Activated CD4-positive, alpha-beta T cell treated with anti-CD3 and anti-CD28 coated beads, Interleukin-2, Interleukin-4, amounts not matched to agents 100 ng/mL and 50 ng/mL, durations not matched to agents 16 hours and 8 hours (primary cell): ENCODE data around the gene PDGFB.
"Not testable (repeated sequence)": the region's sequence is repeated elsewhere in the genome, so short reads cannot be mapped to it uniquely, and the experiment has no call there.

ENCODE experiments used
- DNase-seq: peaks from one replicate; pipeline ENCODE4 v3.0.0-alpha.2; 2020; ENCODE audit warnings: low spot score

The PDGFB gene

GRCh38 chr22:39226353-39226752 lies 18.4 kb downstream of the PDGFB start:
- no peak for DNase-seq

- no peak for DNase-seq
These were observed 19.2 kb downstream of the PDGFB start for GRCh38 chr22:39225591-39225990.

GRCh38 chr22:39224550-39224949 lies 20.2 kb downstream of the PDGFB start:
- no peak for DNase-seq

- no peak for DNase-seq
These were observed 21.6 kb downstream of the PDGFB start for GRCh38 chr22:39223091-39223710.

GRCh38 chr22:39221999-39222686 lies 22.6 kb downstream of the PDGFB start:
- DNase-seq = no peak

- no peak for DNase-seq
These were observed 23.6 kb downstream of the PDGFB start for GRCh38 chr22:39220890-39221850.

- DNase-seq = no peak
These were observed 24.3 kb downstream of the PDGFB start for GRCh38 chr22:39220450-39220849.

- DNase-seq = no peak
These were observed 25.4 kb downstream of the PDGFB start for GRCh38 chr22:39219071-39220039.

GRCh38 chr22:39218432-39218831 lies 26.4 kb downstream of the PDGFB start:
- DNase-seq = not testable (repeated sequence)

GRCh38 chr22:39216143-39216490 lies 28.7 kb downstream of the PDGFB start:
- no peak for DNase-seq

GRCh38 chr22:39215426-39216142 lies 29.2 kb downstream of the PDGFB start:
- DNase-seq = no peak

GRCh38 chr22:39215070-39215396 lies 29.7 kb downstream of the PDGFB start:
- no peak for DNase-seq

- no peak for DNase-seq
These were observed 30.3 kb downstream of the PDGFB start for GRCh38 chr22:39214383-39215069.

GRCh38 chr22:39214006-39214382 lies 30.8 kb downstream of the PDGFB start:
- DNase-seq = no peak

- no peak for DNase-seq
These were observed 31.9 kb downstream of the PDGFB start for GRCh38 chr22:39212721-39213376.

GRCh38 chr22:39209756-39210155 lies 35.0 kb downstream of the PDGFB start:
- no peak for DNase-seq

- DNase-seq = no peak
These were observed 36.6 kb downstream of the PDGFB start for GRCh38 chr22:39208013-39208680.

GRCh38 chr22:39207141-39208012 lies 37.4 kb downstream of the PDGFB start:
- no peak for DNase-seq
